ENCODE data around the gene DDX11. TPM values are rescaled to one million over a fixed set of nuclear protein-coding genes. Genes with fewer than 3 reads are reported as not detected.
"Not testable (repeated sequence)": the region's sequence is repeated elsewhere in the genome, so short reads cannot be mapped to it uniquely, and the experiment has no call there.

Gene DDX11
- total RNA-seq, 1 experiment from 2014 or later = 58.6 TPM

DNA sequence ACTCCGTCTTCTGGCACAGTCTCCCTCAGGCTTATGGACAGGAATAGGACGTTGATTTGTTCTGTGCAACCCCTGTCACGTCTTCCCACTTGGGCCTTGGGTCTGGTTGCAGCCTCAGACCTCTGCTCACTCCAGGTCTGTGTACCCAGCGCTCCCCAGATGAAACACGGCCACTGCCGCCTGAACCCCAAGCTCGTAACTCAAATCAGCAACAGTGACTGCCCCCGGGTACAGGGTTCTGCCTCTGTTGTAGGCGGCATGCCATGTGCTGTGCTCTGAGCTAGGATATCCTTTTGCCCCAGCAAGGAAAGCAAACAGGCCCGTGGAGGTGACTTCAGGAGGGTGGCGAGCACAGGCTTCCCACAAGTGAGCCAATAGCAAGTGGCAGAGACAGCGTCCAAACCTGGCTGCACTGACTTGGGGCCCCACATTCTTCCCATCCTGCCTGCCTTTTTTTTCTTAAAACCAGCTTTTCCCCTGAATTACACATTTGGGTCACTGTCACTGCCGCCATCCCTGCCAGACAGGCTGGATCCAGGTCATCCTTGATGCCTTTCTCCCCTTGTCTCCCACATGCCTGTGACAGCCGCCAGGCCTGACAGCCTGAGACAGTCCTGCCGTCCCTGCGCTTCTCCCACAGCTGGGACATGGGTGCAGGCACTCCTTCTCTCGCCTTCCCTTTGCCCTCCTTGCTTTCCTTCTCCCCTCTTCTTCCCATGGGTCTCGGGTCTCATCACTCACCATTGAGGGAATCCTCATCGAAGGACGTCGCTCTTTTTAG is 21.6 kb downstream of the DDX11 start:
- DNase-seq (ENCODE audit: low spot score) = not testable (repeated sequence)

DNA sequence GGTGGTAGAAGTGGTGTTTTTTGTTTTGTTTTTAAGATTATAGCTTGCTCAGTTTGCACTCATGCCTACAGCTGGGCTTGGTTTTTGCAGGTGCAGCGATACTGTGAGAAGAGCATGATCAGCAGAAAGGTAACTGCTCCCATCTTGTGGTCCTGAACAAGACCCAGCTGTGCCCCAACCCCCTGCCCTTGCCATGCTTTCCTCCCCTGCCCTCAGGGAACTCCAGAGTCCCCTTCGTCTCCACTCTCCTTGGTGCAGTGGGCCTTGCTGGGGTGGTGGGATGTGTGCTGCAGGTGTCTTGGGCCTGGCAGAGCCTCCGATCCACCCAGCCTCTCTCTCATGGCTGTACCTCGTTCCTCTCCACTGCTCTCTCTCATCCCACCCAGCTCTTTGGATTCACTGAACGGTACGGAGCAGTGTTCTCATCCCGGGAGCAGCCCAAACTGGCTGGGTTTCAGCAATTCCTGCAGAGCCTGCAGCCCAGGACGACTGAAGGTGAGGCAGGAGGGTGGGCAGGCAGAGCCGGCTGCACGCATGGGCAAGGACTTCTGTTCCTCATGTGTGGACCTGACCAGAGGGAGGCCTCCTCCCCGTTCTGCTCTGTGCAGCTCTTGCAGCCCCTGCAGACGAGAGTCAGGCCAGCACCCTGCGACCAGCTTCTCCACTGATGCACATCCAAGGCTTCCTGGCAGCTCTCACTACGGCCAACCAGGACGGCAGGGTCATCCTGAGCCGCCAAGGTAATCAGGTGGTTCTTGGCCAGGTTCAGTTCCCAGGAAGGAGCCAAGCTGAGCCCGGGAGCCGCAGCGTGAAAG is 22.8 kb downstream of the DDX11 start:
- in situ Hi-C loops (cut with HindIII; ENCODE audit: low sequenced_read_pairs); DNase-seq (ENCODE audit: low spot score): not testable (repeated sequence)

More for the DNA sequence above, 21.6 kb downstream of the DDX11 start:
- in situ Hi-C loops (cut with HindIII; ENCODE audit: low sequenced_read_pairs) = not testable (repeated sequence)

DNA sequence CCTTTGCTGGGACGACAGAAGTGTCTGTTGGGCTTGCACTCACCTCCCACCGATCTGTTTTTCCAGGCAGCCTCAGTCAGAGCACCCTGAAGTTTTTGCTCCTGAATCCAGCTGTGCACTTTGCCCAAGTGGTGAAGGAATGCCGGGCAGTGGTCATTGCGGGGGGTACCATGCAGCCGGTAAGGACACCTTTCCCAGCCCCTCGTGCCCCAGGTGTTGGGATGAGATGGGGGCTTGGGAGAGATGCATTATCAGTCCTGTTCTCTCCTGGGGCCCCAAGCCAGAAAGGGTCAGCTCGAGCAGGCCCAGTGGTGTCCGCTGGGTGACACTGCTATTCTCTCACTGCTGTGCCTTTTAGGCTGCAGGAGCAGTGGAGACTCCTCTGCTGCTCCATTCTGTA is 24.2 kb downstream of the DDX11 start:
- in situ Hi-C loops (cut with HindIII; ENCODE audit: low sequenced_read_pairs); DNase-seq (ENCODE audit: low spot score): not testable (repeated sequence)

DNA sequence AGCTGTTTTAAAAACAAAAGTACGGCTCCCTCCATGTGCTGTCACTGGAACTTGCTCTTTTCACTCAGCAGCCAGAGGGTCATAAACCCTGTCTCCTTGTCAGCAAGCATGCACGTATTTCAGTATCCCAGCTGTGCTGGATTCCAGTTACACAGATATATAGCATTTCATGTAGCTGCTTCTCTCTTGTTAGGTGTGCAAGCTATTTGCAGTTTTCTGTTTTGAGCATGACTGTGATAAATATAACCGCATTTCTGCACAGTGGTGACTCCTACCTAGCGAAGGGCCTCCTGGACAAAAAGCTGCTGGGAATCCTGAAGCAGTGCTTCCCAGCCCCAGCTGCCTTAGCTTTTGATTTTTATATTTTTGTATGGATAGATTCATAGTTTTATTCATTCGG is 24.7 kb downstream of the DDX11 start:
- DNase-seq (ENCODE audit: low spot score); in situ Hi-C loops (cut with HindIII; ENCODE audit: low sequenced_read_pairs): not testable (repeated sequence)

DNA sequence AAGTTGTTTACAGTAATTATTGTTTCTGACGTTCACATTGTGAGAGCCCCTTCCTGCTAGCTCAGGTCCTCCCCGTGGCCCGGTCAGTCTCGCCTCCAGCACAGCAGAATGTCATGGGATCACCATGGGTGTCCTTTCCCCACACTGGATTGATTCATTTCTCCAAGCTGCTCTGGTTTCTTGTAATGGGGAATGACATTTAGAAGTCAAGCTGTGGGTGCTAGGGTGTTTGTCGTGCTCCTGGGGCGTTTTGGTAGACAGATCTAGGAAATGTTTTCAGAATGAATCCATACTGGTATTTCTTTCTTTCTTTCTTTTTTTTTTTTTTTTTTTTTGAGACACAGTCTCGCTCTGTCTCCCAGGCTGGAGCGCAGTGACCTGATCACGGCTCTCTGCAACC is 25.1 kb downstream of the DDX11 start:
- in situ Hi-C loops (cut with HindIII; ENCODE audit: low sequenced_read_pairs); DNase-seq (ENCODE audit: low spot score): not testable (repeated sequence)

DNA sequence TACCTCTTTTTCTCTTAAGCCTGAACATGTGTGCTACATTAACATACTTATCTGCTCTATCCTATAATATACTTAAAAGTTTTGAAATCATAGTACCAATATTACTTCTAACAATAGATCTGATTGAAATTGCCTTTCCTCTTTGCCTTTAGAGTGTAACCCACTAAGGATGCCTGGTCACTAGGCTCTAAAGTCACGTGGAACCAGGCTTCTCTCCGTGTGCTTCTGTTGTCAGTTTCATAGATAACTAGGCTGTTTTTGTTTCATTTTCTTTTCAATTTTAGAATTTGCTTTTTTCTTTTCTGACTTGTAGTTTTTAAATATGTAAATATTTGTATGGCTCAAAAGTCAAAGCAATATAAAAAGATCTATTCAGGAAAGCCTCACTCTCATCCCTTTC is 25.8 kb downstream of the DDX11 start:
- DNase-seq (ENCODE audit: low spot score); in situ Hi-C loops (cut with HindIII; ENCODE audit: low sequenced_read_pairs): not testable (repeated sequence)

DNA sequence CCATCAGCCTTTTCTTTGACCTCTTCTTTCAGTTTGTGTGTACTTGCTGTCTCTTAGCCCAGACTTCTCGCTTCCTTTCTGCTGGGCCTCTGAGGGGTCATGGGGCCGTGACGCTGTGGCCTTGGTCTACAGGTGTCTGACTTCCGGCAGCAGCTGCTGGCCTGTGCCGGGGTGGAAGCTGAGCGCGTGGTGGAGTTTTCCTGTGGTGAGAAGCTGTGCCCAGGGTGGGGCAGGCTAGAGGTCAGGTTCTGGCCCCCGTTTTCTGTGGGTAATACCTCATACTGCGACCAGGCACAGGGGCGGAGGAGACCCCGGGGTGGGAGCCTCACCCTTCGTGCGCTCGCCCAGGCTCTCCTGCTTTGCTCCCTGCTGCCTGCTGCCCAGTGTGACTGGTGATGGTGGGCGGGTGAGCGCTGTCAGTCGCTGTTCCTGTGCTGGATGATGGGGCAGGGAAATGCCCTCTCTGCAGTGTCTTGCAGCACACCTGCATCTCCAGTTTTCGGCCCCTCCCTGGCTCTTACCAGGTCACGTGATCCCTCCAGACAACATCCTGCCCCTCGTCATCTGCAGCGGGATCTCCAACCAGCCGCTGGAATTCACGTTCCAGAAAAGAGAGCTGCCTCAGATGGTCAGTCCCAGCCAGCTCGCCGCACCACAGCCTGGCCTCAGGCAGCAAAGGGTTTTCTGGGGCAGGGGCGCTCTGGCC is 27.0 kb downstream of the DDX11 start:
- DNase-seq (ENCODE audit: low spot score); in situ Hi-C loops (cut with HindIII; ENCODE audit: low sequenced_read_pairs): not testable (repeated sequence)

DNA sequence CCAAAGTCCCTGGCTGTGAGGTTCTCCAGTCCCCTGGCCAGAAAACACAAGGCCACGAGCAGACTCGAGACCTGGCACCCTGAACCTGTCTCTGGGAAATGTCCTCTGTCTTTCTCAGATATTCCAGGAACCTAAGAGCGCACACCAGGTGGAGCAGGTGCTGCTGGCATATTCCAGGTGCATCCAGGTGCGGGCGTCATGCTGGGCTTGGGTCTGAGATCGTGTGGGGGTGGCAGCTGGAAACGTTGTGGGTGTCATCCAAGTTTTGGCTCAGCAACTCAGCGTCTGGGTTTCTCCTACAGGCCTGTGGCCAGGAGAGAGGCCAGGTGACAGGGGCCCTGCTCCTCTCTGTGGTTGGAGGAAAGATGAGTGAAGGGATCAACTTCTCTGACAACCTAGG is 28.5 kb downstream of the DDX11 start:
- in situ Hi-C loops (cut with HindIII; ENCODE audit: low sequenced_read_pairs); DNase-seq (ENCODE audit: low spot score): not testable (repeated sequence)

DNA sequence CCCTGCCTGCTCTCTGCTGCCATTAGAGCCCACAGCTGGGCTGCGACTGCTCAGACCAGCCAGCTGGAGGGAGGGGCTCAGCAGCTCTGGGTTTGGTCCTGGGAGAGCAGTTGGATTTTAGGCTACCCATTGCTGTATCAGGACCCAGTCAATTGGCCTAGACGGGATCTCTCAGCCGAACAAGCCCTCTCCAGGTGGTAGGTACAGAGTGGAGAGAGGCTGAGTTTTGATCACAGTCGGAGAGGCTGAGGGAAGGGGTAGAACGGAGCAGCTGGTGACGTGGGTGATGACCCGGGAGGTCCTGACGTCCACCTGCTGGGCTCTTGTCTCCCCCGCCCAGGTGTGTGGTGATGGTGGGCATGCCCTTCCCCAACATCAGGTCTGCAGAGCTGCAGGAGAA is 28.9 kb downstream of the DDX11 start:
- in situ Hi-C loops (cut with HindIII; ENCODE audit: low sequenced_read_pairs); DNase-seq (ENCODE audit: low spot score): not testable (repeated sequence)

DNA sequence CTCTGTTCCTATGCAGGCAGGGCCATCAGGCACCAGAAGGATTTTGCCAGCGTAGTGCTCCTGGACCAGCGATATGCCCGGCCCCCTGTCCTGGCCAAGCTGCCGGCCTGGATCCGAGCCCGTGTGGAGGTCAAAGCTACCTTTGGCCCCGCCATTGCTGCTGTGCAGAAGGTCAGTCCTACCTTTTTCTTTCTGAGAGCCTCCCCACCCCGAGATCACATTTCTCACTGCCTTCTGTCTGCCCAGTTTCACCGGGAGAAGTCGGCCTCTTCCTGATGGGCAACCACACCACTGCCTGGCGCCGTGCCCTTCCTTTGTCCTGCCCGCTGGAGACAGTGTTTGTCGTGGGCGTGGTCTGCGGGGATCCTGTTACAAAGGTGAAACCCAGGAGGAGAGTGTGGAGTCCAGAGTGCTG is 29.9 kb downstream of the DDX11 start:
- DNase-seq (ENCODE audit: low spot score); in situ Hi-C loops (cut with HindIII; ENCODE audit: low sequenced_read_pairs): not testable (repeated sequence)

DNA sequence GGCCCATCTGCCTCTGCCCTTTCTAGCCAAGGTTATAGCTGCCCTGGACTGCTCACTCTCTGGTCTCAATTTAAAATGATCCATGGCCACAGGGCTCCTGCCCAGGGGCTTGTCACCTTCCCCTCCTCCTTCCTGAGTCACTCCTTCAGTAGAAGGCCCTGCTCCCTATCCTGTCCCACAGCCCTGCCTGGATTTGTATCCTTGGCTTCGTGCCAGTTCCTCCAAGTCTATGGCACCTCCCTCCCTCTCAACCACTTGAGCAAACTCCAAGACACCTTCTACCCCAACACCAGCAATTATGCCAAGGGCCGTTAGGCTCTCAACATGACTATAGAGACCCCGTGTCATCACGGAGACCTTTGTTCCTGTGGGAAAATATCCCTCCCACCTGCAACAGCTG is 30.6 kb downstream of the DDX11 start:
- DNase-seq (ENCODE audit: low spot score); in situ Hi-C loops (cut with HindIII; ENCODE audit: low sequenced_read_pairs): not testable (repeated sequence)

DNA sequence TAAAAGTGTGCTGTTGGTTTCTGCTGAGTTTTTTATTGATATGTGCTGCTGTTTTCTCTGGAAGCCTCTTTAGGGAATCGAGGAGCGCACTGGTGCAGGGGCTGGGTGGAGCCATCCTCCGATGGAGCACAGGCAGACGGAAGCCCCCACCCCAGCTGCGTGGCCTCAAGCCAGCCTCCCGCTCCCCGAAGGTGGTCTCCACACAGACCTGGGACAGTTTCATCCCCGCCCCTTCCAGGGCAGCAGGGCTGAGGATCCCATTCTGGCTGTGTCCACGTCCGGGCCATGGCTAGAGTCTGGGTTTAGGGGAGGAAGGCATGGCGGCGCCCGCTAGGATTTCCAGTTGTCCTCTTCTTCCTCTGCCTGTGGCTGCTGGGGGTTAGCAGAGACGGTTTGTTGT is 31.1 kb downstream of the DDX11 start:
- in situ Hi-C loops (cut with HindIII; ENCODE audit: low sequenced_read_pairs); DNase-seq (ENCODE audit: low spot score): not testable (repeated sequence)

DNA sequence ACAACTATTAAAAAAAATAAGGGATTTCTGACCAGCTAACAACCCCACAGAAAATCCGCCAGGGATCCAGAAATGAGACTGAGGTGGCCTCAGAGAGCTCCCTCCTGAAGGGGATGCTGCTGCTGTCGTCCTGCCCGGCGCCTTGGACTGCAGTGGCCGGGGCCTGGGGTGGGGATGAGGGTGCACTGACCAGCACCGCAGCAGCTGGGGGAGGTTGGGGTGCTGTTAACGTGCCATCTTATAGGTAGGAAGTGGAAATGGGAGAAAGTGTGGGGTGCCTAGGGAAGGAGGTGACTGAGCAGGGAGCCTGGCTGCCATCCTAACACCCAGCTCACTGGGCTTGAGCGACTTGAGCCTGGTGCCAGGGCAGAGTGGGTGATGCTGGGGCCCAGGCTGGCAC is 32.0 kb downstream of the DDX11 start:
- no peak for DNase-seq (ENCODE audit: low spot score)
- in situ Hi-C loops (cut with HindIII; ENCODE audit: low sequenced_read_pairs) = no loop called here

DNA sequence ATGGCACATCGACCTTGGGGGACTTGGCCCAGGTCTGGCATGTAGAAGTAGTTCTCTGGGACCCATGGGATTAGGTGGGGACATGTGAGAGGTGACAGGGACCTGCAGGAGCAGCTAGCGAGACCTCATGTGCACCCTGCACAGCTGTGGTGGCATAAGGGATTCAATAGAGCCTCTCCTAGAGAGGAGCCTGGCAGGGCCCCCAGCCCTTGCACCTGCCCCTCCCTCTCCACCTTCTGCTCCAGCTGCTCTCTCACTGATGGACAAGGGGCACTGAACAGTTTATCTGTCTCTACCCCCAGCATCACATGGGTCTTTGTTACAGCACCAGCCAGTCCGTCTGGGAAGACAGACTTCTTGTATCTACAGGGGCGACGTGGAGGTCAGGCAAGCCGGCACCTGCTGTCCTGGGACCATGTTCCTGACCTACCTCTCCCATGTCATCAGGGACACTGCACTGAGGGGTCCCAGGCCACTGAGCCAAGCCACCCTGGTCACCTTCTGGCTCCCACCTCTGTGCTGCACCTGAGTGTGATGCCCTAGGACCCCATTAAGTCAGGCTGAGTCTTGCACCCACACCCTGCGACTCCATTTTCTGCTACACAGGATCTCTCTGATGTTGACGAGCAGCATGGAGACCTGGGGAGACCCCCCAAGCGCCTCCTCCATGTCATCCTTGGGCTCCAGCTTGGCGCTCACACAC is 32.6 kb downstream of the DDX11 start:
- DNase-seq (ENCODE audit: low spot score) = no peak
- in situ Hi-C loops (cut with HindIII; ENCODE audit: low sequenced_read_pairs) = no loop called here

DNA sequence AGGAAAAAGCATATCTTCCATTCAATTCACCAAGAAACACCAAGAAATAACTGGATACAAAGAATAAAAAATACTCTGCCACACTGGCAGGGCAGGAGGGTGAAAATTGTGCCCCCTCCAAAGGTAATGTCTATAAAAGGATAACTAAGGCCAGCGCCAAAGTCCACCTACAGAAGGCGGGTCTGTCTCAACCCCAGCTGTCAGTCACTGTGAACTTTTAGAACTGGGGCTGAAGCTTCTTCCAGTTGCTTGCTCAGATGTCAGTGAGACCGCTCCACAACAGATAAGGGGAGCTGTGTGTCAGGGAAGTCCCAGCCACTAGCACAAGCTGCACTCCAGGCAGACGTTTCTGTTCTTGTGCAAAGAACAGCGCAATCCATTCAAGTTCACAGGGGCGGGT is 36.1 kb downstream of the DDX11 start:
- in situ Hi-C loops (cut with HindIII; ENCODE audit: low sequenced_read_pairs); DNase-seq (ENCODE audit: low spot score): not testable (repeated sequence)

DNA sequence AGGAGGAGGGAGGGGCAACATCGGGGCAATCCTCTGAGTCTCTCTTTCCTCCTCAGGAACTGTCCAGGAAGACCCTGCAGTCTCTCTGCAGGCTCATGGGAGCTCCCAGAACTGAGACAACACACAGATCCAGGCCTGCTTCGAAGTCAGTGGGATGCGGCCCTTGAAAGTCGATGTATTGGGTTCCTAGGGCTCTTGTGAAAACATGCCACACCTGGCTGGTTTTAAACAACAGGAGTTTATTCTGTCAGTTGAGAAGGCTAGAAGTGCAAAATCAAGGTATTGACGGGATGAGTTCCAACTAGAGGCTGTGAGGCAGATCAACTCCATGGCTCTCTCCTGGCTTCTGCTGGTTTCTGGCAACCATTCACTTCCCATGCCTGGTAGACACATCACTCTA is 36.6 kb downstream of the DDX11 start:
- DNase-seq (ENCODE audit: low spot score); in situ Hi-C loops (cut with HindIII; ENCODE audit: low sequenced_read_pairs): not testable (repeated sequence)

DNA sequence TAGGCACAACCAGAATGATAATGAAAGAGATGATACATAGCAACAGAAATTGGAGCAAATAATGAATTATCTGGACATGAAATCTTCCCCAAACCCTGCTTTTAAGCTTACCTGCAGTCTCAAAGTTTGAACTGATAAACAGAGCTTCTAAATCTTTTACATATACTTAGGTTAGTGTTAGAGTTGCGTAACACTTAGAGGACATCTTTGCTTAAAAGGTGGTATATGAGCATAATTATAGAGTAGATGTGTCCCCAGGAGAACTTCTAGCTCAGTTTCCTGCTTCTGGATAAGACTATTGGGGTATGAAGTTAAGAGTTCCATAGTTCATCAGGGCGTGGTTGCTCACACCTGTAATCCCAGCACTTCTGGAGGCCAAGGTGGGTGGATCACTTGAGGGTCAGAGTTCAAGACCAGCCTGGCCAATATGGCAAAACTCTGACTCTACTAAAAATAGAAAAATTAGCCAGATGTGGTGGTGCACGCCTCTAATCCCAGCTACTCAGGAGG is 41.5 kb downstream of the DDX11 start:
- DNase-seq (ENCODE audit: low spot score); in situ Hi-C loops (cut with HindIII; ENCODE audit: low sequenced_read_pairs): not testable (repeated sequence)

DNA sequence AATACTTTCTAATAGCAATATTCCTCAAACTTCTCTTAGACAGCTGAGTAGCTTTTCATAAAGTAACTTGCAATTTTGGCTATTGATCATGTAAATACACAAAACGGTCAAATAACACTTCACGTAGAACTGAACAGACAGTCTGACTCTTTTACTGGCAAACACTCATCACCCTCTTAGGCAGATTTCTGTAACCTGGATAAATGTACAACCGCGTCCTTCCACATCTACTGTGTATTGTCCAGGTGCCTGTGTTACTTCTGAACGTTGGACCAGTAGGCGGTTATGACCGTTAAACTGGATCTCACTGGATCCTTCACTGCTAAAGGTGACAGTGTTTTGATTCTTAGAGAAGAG is 43.2 kb downstream of the DDX11 start:
- in situ Hi-C loops (cut with HindIII; ENCODE audit: low sequenced_read_pairs); DNase-seq (ENCODE audit: low spot score): not testable (repeated sequence)

Measured in G401 (cell line).